Thoracic aorta (tissue), 2 donors: Measurements from ENCODE around the gene GFRA3. TPM values are rescaled to one million over a fixed set of nuclear protein-coding genes. Genes with fewer than 3 reads are reported as not detected.

Experiments used
- ATAC-seq: fragments of 150-250 bp; one replicate; pipeline ENCODE4 v1.8.0; 2017; ENCODE audit warnings: low read depth; ENCODE audit not compliant: insufficient number of reproducible peaks, low FRiP score
- DNase-seq: peaks from one replicate; pipeline ENCODE4 v3.0.0-alpha.2; 2020; ENCODE audit warnings: low spot score
- H3K27ac ChIP-seq, 2 donors: fragments of 200-600 bp; sonication (generic); 1 replicate in 1 of 2; 2 replicates in 1 of 2; pipeline ENCODE4 v1.5.1; 2016; ENCODE audit warnings: mild to moderate bottlenecking in 2 of 2, moderate library complexity in 2 of 2
- H3K27me3 ChIP-seq: fragments of 200-600 bp; sonication (generic); replicated peaks from 2 replicates; pipeline ENCODE4 v1.6.0; 2016; ENCODE audit warnings: mild to moderate bottlenecking; ENCODE audit not compliant: insufficient read depth
- H3K36me3 ChIP-seq: fragments of 200-600 bp; sonication (generic); one replicate; pipeline ENCODE4 v1.5.1; 2016
- H3K4me1 ChIP-seq, 2 donors: fragments of 200-600 bp; sonication (generic); 1 replicate in 1 of 2; 2 replicates in 1 of 2; pipeline versions ENCODE4 v1.5.1 to v1.6.0; 2016; ENCODE audit warnings: low read depth in 2 of 2, mild to moderate bottlenecking in 1 of 2; ENCODE audit not compliant: control insufficient read depth in 1 of 2
- H3K4me3 ChIP-seq: fragments of 200-600 bp; sonication (generic); 2 replicates; pipeline ENCODE4 v1.5.1; 2016; ENCODE audit warnings: mild to moderate bottlenecking
- H3K9me3 ChIP-seq: fragments of 200-600 bp; sonication (generic); 2 replicates; pipeline ENCODE4 v1.5.1; 2016
- total RNA-seq, 2 donors: library from RNA; depleted of rRNA; stranded (reverse); fragments of >200 nt; gene quantifications; one replicate each; pipeline versions ENCODE4 v1.1.0 to v1.2.3, GENCODE V29; 2016
- TF ChIP-seq, protein P1 (sequence below): fragments of 200-600 bp; sonication (generic); IDR thresholded peaks from one replicate; pipeline ENCODE4 v1.5.1; 2019; ENCODE audit warnings: antibody characterized with exemption

GFRA3 gene
- total RNA-seq, 2 donors from 2014 or later, result 0.27 TPM; not detected in 1

DNA sequence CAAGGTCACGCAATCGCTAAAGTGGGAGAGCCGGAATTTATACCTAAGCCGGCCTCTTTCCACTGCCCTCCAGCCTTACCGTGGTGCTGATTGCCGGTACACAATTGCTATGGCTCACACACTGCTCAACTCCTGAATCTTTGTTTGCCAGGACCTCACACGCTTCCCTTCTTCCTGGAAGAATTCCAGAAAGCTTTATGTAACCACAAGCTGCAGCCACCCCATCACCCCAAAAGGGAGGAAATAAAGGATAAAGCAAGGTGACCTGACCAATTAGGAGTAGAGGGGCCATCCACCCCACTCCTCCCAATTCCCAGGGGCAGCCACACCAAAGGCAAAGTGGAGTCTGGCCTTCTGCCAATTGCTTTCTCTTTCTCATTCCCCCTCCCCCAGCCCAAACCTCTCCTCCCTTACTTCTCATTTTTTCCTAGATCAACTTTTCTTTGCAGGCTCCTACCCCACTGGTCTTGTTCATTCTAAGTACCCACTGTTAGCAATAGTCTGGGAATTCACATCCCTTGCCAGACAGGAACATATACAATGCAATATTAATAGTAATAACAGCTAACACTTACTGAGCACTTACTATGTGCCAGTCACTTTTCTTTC is 43.3 kb downstream of the GFRA3 start:
- DNase-seq, result no peak

DNA sequence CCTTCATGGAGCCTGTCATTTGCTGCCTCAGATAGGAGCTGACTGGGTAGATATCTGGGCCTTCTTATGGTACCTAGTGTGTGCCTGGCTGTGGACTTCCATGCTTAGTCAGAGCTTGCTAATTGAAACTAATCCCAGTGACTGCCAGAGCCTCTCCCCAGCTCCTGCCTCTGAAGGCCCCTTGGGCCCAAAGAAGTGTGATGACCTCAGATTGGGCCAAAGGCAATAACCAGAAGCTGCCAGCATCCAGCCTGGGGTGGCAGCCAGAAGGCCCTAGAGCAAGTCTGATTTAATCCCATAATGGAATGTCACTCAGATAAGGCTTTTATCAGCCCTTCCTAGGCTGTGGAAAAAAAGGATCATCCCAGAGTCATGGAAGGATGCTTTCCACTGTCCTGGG is 44.2 kb downstream of the GFRA3 start:
- TF ChIP-seq, protein P1, sequence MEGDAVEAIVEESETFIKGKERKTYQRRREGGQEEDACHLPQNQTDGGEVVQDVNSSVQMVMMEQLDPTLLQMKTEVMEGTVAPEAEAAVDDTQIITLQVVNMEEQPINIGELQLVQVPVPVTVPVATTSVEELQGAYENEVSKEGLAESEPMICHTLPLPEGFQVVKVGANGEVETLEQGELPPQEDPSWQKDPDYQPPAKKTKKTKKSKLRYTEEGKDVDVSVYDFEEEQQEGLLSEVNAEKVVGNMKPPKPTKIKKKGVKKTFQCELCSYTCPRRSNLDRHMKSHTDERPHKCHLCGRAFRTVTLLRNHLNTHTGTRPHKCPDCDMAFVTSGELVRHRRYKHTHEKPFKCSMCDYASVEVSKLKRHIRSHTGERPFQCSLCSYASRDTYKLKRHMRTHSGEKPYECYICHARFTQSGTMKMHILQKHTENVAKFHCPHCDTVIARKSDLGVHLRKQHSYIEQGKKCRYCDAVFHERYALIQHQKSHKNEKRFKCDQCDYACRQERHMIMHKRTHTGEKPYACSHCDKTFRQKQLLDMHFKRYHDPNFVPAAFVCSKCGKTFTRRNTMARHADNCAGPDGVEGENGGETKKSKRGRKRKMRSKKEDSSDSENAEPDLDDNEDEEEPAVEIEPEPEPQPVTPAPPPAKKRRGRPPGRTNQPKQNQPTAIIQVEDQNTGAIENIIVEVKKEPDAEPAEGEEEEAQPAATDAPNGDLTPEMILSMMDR, result no peak
- Histone ChIP-seq H3K9me3 (peaks cover 3% of the 10 kb centered on the region), H3K27ac (no peak overlapping the region), H3K4me3 (no peak overlapping the region), H3K36me3 (no peaks in the 10 kb centered on the region), H3K4me1 (peaks cover 0 to 13% of the 10 kb centered on the region in 2 donors), H3K27me3 (no peaks in the 10 kb centered on the region)
- ATAC-seq (no peak), DNase-seq (no peak)

More for the DNA sequence above, 43.3 kb downstream of the GFRA3 start:
- H3K4me1 ChIP-seq, result peaks cover 0 to 13% of the 10 kb centered on the region in 2 donors
- TF ChIP-seq, protein P1, result no peak
- H3K9me3 ChIP-seq, result peaks cover 3% of the 10 kb centered on the region
- no peak overlapping the region for H3K27ac ChIP-seq
- no peak for ATAC-seq
- H3K4me3 ChIP-seq, result no peak overlapping the region
- H3K27me3 ChIP-seq, result no peaks in the 10 kb centered on the region
- H3K36me3 ChIP-seq, result no peaks in the 10 kb centered on the region

DNA sequence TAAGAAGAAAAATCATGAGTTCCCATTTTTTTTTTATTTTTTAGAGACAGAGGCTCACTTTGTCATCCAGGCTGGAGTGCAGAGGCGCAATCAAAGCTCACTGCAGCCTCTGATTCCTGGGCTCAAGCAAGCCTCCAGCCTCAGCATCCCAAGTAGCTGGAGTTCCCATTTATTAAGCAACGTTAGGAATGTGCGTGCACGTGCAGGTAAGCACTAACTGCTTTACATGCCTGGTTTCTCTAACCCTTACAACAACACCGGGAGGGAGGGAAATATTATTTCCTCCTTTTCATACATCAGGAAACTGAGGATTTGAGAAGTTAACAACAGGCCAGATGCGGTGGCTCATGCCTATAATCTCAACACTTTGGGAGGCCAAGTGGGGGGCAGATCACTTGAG is 45.0 kb downstream of the GFRA3 start:
- no peak overlapping the region for H3K27ac ChIP-seq
- no peak overlapping the region for H3K4me3 ChIP-seq
- TF ChIP-seq, protein P1, result no peak
- DNase-seq (no peak), ATAC-seq (no peak)
- peaks cover 3% of the 10 kb centered on the region for H3K9me3 ChIP-seq
- H3K27me3 ChIP-seq, result no peaks in the 10 kb centered on the region
- peaks cover 0 to 13% of the 10 kb centered on the region in 2 donors for H3K4me1 ChIP-seq
- no peaks in the 10 kb centered on the region for H3K36me3 ChIP-seq

DNA sequence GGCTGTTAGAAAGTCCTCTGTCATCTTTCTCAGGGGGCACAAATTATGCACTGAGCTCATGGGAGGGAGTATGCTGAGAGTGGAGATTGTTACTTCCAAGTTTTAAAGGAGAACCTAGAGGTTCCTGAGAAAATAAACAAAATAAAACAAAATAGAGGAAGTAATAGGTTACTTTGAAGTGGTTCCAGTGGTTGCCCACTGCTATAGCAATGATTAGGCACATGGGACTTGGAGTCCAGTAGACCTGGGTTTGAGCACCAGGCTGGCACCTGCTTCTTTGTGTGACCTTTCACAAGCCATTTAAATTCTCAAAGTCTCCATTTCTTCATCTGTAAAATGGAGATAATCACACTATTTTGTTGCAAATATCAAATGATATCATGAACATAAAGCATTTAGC is 47.5 kb downstream of the GFRA3 start:
- TF ChIP-seq, protein P1, result no peak
- no peaks in the 10 kb centered on the region for H3K36me3 ChIP-seq
- H3K4me1 ChIP-seq, result peaks cover 0 to 13% of the 10 kb centered on the region in 2 donors
- no peak overlapping the region for H3K27ac ChIP-seq
- DNase-seq (no peak), ATAC-seq (no peak)
- peaks cover 3% of the 10 kb centered on the region for H3K9me3 ChIP-seq
- no peak overlapping the region for H3K4me3 ChIP-seq
- no peaks in the 10 kb centered on the region for H3K27me3 ChIP-seq

DNA sequence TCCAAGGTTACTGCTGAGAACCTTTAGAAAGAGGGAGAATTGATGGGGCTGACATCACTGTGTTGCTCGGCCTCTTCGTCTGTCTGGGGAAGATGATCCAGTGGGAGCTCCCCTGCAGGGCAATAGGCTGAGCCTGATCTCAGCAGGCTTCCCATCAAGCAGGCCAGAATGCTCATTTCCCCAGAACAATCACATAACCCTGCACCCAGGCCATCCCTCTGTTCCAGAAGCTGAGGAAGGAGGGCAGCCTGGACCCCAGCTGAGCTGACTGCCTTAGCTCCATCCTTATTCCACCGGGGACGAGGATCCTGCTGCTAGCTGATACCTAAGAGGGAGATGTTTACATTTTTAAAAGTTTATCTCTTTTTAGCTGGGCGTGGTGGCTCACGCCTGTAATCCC is 49.7 kb downstream of the GFRA3 start:
- DNase-seq, result no peak
- Histone ChIP-seq H3K9me3 (peaks cover 3% of the 10 kb centered on the region), H3K4me1 (no peaks in the 10 kb centered on the region), H3K36me3 (no peaks in the 10 kb centered on the region), H3K4me3 (no peak overlapping the region), H3K27me3 (no peaks in the 10 kb centered on the region), H3K27ac (no peak overlapping the region)
- no peak for ATAC-seq
- TF ChIP-seq, protein P1, result no peak
